ENCODE results near the gene TMIGD1. TPM values are rescaled to one million over a fixed set of nuclear protein-coding genes. Genes with fewer than 3 reads are reported as not detected.

TMIGD1 gene
- total RNA-seq, 2 donors from 2014 or later, result not detected

Small RNAs within 50 kb of the gene (small RNA-seq; reads per million reads assigned to genes)
- not detected for gene RF00019
- gene RNU6-1267P, result not detected
- gene RNU6-990P, result not detected

Other genes with a start within 250 kb of the TMIGD1 start
- gene NSRP1, start 217.2 kb downstream of the TMIGD1 start, total RNA-seq, result 10 to 100 TPM; 19.2 to 22.7 TPM
- gene SLC6A4, start 98.4 kb downstream of the TMIGD1 start, total RNA-seq, result 1 to 10 TPM in 1 of 2 donors, under 1 TPM in 1; 0.33 to 2.1 TPM
- 10 to 100 TPM; 18.7 to 48.1 TPM for gene BLMH, start 42.1 kb downstream of the TMIGD1 start, total RNA-seq
- gene CPD, start 44.9 kb upstream of the TMIGD1 start, total RNA-seq, result 10 to 100 TPM; 30.0 to 68.0 TPM
- 10 to 100 TPM; 20.8 to 24.1 TPM for gene GOSR1, start 143.4 kb upstream of the TMIGD1 start, total RNA-seq